ENCODE results near the gene C16orf96. TPM values are rescaled to one million over a fixed set of nuclear protein-coding genes. Genes with fewer than 3 reads are reported as not detected.
"Not testable (repeated sequence)": the region's sequence is repeated elsewhere in the genome, so short reads cannot be mapped to it uniquely, and the experiment has no call there.

The C16orf96 gene
- total and polyA plus RNA-seq, 3 donors from 2014 or later = 10.3 to 19.8 (median 15.1) TPM

DNA sequence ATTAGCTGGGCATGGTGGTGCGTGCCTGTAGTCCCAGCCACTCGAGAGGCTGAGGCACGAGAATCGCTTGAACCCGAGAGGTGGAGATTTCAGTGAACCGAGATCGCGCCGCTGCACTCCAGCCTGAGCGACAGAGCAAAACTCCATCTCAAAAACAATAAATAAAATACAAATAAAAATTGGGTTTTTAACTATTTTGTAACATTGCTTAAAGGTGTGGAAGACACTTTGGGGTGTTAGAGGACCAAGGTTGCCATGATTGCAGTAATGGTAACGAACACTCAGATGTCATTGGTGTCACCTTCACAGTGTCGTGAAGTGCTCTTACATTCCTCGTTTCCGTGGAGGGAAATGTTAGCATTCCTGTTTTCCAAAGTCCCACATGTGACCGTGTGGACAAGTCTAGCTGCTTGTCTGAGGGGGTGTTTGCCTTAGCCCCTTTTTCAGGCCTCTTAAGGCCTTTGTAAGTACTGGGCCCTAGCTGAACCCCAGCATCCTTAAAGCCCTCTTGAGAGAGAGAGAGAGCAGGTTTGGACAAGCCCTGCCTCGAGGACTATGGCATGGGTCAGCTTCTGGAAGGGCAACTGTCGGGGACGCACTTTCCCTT lies 8.6 kb downstream of the C16orf96 start:
- 89 to 93% methylated on average over 15 to 18 of the region's 18 CpGs for WGBS, 2 donors
- Histone ChIP-seq H3K4me1 (no peaks in the 10 kb centered on the region), H3K4me3 (no peak overlapping the region), H3K9me3 (no peaks in the 10 kb centered on the region), H3K27me3 (no peaks in the 10 kb centered on the region), H3K36me3 (ENCODE audit: low read depth, missing control alignments) (no peaks in the 10 kb centered on the region), H3K27ac (no peak overlapping the region)
- intact Hi-C loops (cut with DNase I; ENCODE audit: low total_unique reads) = no loop called here
- TF ChIP-seq, protein P1, sequence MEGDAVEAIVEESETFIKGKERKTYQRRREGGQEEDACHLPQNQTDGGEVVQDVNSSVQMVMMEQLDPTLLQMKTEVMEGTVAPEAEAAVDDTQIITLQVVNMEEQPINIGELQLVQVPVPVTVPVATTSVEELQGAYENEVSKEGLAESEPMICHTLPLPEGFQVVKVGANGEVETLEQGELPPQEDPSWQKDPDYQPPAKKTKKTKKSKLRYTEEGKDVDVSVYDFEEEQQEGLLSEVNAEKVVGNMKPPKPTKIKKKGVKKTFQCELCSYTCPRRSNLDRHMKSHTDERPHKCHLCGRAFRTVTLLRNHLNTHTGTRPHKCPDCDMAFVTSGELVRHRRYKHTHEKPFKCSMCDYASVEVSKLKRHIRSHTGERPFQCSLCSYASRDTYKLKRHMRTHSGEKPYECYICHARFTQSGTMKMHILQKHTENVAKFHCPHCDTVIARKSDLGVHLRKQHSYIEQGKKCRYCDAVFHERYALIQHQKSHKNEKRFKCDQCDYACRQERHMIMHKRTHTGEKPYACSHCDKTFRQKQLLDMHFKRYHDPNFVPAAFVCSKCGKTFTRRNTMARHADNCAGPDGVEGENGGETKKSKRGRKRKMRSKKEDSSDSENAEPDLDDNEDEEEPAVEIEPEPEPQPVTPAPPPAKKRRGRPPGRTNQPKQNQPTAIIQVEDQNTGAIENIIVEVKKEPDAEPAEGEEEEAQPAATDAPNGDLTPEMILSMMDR (IDR thresholded peaks at IDR 0.05) = no peak
- no peak for DNase-seq

DNA sequence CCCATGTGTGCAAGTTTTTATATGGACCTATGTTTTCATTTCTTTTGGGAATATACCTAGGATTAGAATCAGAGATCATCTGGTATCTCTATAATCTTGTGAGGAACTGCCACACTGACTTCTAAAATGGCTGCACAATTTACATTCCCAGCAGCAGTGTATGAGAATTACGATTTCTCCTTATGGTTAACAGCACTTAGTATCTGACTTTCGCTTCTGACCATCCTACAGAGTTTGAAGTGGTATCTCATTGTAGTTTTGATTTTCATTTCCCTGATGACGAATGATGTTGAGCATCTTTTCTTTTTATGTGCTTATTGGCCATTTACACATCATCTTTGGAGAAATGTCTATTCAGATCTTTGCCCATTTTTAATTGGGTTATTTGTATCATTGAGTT lies 10.0 kb downstream of the C16orf96 start:
- no peak overlapping the region for H3K27ac ChIP-seq
- intact Hi-C loops (cut with DNase I; ENCODE audit: low total_unique reads) = no loop called here
- no peaks in the 10 kb centered on the region for H3K36me3 ChIP-seq (ENCODE audit: low read depth, missing control alignments)
- 83 to 92% methylated on average over 3 of the region's 3 CpGs for WGBS, 2 donors
- no peaks in the 10 kb centered on the region for H3K4me1 ChIP-seq
- H3K9me3 ChIP-seq = no peaks in the 10 kb centered on the region
- TF ChIP-seq POLR2A (IDR thresholded peaks at IDR 0.05) = no peak
- TF ChIP-seq, protein P1 (IDR thresholded peaks at IDR 0.05) = no peak
- no peak for DNase-seq
- no peaks in the 10 kb centered on the region for H3K27me3 ChIP-seq
- H3K4me3 ChIP-seq = no peak overlapping the region

DNA sequence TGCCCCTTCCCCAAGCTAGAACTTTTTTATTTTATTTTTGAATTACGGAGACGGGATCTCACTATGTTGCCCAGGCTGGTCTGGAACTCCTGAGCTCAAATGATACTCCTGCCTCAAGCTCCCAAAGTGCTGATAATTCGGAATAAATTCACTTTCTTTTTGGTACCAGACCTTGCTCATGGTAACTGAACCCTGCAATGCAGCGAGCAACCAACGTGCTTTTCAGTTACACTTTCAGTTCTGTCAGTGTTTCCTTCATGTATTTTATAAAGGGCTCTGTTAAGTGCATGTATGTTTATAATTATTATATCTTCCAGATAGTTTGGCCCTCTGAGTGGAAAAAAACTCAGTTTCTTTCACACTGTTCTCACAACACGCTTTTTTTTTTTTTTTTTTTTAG lies 13.9 kb downstream of the C16orf96 start:
- WGBS, 2 donors = 85 to 89% methylated on average over 6 of the region's 6 CpGs
- TF ChIP-seq POLR2A (IDR thresholded peaks at IDR 0.05) = no peak
- TF ChIP-seq, protein P1 (IDR thresholded peaks at IDR 0.05) = no peak
- Histone ChIP-seq H3K27me3 (no peaks in the 10 kb centered on the region), H3K9me3 (no peaks in the 10 kb centered on the region), H3K27ac (no peak overlapping the region), H3K36me3 (ENCODE audit: low read depth, missing control alignments) (no peaks in the 10 kb centered on the region), H3K4me3 (no peak overlapping the region), H3K4me1 (no peaks in the 10 kb centered on the region)
- intact Hi-C loops (cut with DNase I; ENCODE audit: low total_unique reads) = no loop called here
- DNase-seq = no peak

DNA sequence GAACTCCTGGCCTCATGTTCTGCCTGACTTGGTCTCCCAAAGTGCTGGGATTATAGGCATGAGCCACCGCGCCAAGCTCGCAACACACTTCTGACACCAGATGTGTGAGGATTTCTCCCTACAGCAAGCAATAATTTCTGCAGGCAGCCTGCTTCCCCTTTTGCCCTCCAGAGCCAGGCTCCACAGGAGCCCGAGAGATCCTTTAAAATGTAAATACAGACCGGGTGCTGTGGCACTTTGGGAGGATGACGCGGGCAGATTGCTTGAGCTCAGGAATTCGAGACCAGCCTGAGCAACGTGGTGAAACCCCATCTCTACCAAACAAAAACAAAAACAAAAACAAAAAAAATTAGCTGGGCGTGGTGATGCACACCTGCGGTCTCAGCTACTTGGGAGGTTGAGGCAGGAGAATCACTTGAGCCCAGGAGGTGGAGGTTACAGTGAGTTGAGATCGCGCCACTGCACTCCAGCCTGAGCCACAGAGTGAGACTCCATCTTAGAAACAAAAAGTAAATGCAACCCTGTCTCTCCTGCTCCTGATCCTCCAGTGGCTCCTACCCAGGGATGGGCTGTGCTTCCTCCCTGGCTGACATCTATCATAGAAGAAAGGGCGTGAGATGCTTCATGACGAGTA lies 14.7 kb downstream of the C16orf96 start:
- H3K4me1 ChIP-seq = no peaks in the 10 kb centered on the region
- H3K27me3 ChIP-seq = no peaks in the 10 kb centered on the region
- H3K9me3 ChIP-seq = no peaks in the 10 kb centered on the region
- WGBS, 2 donors = 83 to 87% methylated on average over 15 of the region's 15 CpGs
- no peak overlapping the region for H3K4me3 ChIP-seq
- no peaks in the 10 kb centered on the region for H3K36me3 ChIP-seq (ENCODE audit: low read depth, missing control alignments)
- no peak for DNase-seq
- intact Hi-C loops (cut with DNase I; ENCODE audit: low total_unique reads) = no loop called here
- H3K27ac ChIP-seq = no peak overlapping the region
- TF ChIP-seq POLR2A (IDR thresholded peaks at IDR 0.05) = no peak
- TF ChIP-seq, protein P1 (IDR thresholded peaks at IDR 0.05) = no peak

DNA sequence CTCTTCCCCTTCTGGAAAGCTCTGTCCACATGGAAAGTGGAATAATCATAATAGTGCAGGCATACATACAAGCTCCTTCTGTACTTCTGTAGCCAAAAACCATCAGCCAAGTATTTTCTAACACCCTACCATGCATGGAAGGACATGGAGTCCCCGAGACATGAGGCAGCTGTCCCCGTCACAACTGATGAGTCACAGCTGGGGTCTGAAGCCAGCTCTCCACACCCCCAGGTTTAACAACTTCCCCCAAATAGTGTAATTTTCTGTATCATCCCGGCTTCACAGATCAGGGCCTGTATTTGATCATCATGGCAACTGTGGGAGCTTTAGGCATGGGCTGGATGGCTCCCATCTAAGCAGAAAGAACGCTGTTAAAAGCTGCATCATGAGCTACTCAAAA lies 16.6 kb downstream of the C16orf96 start:
- Histone ChIP-seq H3K27ac (no peak overlapping the region), H3K9me3 (no peaks in the 10 kb centered on the region), H3K4me1 (no peaks in the 10 kb centered on the region), H3K27me3 (no peaks in the 10 kb centered on the region), H3K4me3 (no peak overlapping the region), H3K36me3 (ENCODE audit: low read depth, missing control alignments) (no peaks in the 10 kb centered on the region)
- DNase-seq = no peak
- 58 to 63% methylated on average over 4 of the region's 4 CpGs for WGBS, 2 donors
- no peak for TF ChIP-seq POLR2A (IDR thresholded peaks at IDR 0.05)
- TF ChIP-seq, protein P1 (IDR thresholded peaks at IDR 0.05) = no peak
- intact Hi-C loops (cut with DNase I; ENCODE audit: low total_unique reads) = no loop called here

DNA sequence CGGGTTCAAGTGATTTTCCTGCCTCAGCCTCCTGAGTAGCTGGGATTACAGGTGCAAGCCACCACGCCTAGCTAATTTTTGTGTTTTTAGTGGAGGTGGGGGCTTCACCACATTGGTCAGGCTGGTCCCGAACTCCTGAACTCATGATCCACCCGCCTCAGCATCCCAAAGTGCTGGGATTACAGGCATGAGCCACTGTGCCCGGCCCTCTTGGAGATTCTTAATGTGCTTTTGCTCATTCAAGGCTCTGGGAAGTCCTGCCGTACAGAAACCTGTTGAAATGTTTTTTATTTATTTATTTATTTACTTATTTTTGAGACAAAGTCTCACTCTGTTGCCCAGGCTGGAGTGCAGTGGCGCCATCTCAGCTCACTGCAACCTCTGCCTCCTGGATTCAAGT lies 17.8 kb downstream of the C16orf96 start:
- intact Hi-C loops (cut with DNase I; ENCODE audit: low total_unique reads); H3K9me3 ChIP-seq; H3K27ac ChIP-seq; H3K36me3 ChIP-seq (ENCODE audit: low read depth, missing control alignments); H3K27me3 ChIP-seq; H3K4me1 ChIP-seq; DNase-seq; H3K4me3 ChIP-seq: not testable (repeated sequence)
- WGBS, 2 donors = 75 to 81% methylated on average over 7 of the region's 7 CpGs
